ENCODE measurements around the gene NTN4.
"Not testable (repeated sequence)": the region's sequence is repeated elsewhere in the genome, so short reads cannot be mapped to it uniquely, and the experiment has no call there.

The NTN4 gene

GRCh38 chr12:95796225-95796981 lies 5.8 kb upstream of the NTN4 start:
- DNase-seq (ENCODE audit: low spot score): no peak

GRCh38 chr12:95790917-95791849 lies 619 bp upstream of the NTN4 start:
- no peak for DNase-seq (ENCODE audit: low spot score)

- DNase-seq (ENCODE audit: low spot score): no peak
These were observed 1.2 kb downstream of the NTN4 start for GRCh38 chr12:95789126-95790032.

- no peak for DNase-seq (ENCODE audit: low spot score)
These were observed 1.9 kb downstream of the NTN4 start for GRCh38 chr12:95788637-95789036.

GRCh38 chr12:95787274-95787818 lies 3.2 kb downstream of the NTN4 start:
- no peak for DNase-seq (ENCODE audit: low spot score)

GRCh38 chr12:95784915-95785314 lies 5.6 kb downstream of the NTN4 start:
- no peak for DNase-seq (ENCODE audit: low spot score)

GRCh38 chr12:95784286-95784685 lies 6.3 kb downstream of the NTN4 start:
- no peak for DNase-seq (ENCODE audit: low spot score)

GRCh38 chr12:95775466-95775865 lies 15.1 kb downstream of the NTN4 start:
- not testable (repeated sequence) for DNase-seq (ENCODE audit: low spot score)

GRCh38 chr12:95774311-95775045 lies 16.1 kb downstream of the NTN4 start:
- no peak for DNase-seq (ENCODE audit: low spot score)

GRCh38 chr12:95773320-95773719 lies 17.2 kb downstream of the NTN4 start:
- no peak for DNase-seq (ENCODE audit: low spot score)

GRCh38 chr12:95767703-95768102 lies 22.9 kb downstream of the NTN4 start:
- DNase-seq (ENCODE audit: low spot score): no peak

- no peak for DNase-seq (ENCODE audit: low spot score)
These were observed 24.1 kb downstream of the NTN4 start for GRCh38 chr12:95766356-95767019.

GRCh38 chr12:95764848-95765247 lies 25.7 kb downstream of the NTN4 start:
- no peak for DNase-seq (ENCODE audit: low spot score)

GRCh38 chr12:95763809-95764253 lies 26.7 kb downstream of the NTN4 start:
- no peak for DNase-seq (ENCODE audit: low spot score)

- DNase-seq (ENCODE audit: low spot score): no peak
These were observed 28.3 kb downstream of the NTN4 start for GRCh38 chr12:95762123-95762785.

- DNase-seq (ENCODE audit: low spot score): no peak
These were observed 30.2 kb downstream of the NTN4 start for GRCh38 chr12:95760371-95760770.

- DNase-seq (ENCODE audit: low spot score): no peak
These were observed 30.8 kb downstream of the NTN4 start for GRCh38 chr12:95759718-95760117.

GRCh38 chr12:95759039-95759438 lies 31.5 kb downstream of the NTN4 start:
- DNase-seq (ENCODE audit: low spot score): no peak

- no peak for DNase-seq (ENCODE audit: low spot score)
These were observed 34.2 kb downstream of the NTN4 start for GRCh38 chr12:95756362-95756761.

Data from SK-N-DZ (cell line).